ENCODE measurements around the gene PPIP5K2.
A peak's percentile ranks its signal among the peaks of the same experiment; 100 is the strongest.

The PPIP5K2 gene

GRCh38 chr5:103235891-103236290 lies 115.8 kb downstream of the PPIP5K2 start:
- no peak for DNase-seq (ENCODE audit: low read depth in 3 of 3, low spot score in 1 of 3)

- no peak for DNase-seq (ENCODE audit: low read depth in 3 of 3, low spot score in 1 of 3)
Observed at GRCh38 chr5:103237778-103238177, 117.7 kb downstream of the PPIP5K2 start.

GRCh38 chr5:103243665-103244064 lies 123.6 kb downstream of the PPIP5K2 start:
- no peak for DNase-seq (ENCODE audit: low read depth in 3 of 3, low spot score in 1 of 3)

- DNase-seq (ENCODE audit: low read depth in 3 of 3, low spot score in 1 of 3): no peak
Observed at GRCh38 chr5:103244398-103244797, 124.3 kb downstream of the PPIP5K2 start.

GRCh38 chr5:103245761-103246160 lies 125.7 kb downstream of the PPIP5K2 start:
- no peak for DNase-seq (ENCODE audit: low read depth in 3 of 3, low spot score in 1 of 3)

- no peak for DNase-seq (ENCODE audit: low read depth in 3 of 3, low spot score in 1 of 3)
Observed at GRCh38 chr5:103247118-103247517, 127.0 kb downstream of the PPIP5K2 start.

GRCh38 chr5:103249068-103249467 lies 129.0 kb downstream of the PPIP5K2 start:
- no peak for DNase-seq (ENCODE audit: low read depth in 3 of 3, low spot score in 1 of 3)

- DNase-seq (ENCODE audit: low read depth in 3 of 3, low spot score in 1 of 3): no peak
Observed at GRCh38 chr5:103254921-103255320, 134.8 kb downstream of the PPIP5K2 start.

- no peak for DNase-seq (ENCODE audit: low read depth in 3 of 3, low spot score in 1 of 3)
Observed at GRCh38 chr5:103255691-103256090, 135.6 kb downstream of the PPIP5K2 start.

GRCh38 chr5:103256178-103256577 lies 136.1 kb downstream of the PPIP5K2 start:
- no peak for DNase-seq (ENCODE audit: low read depth in 3 of 3, low spot score in 1 of 3)

- peak; percentile 79 to 88 (median 82) for DNase-seq (ENCODE audit: low read depth in 3 of 3, low spot score in 1 of 3)
Observed at GRCh38 chr5:103258368-103258956, 138.4 kb downstream of the PPIP5K2 start, which contains the start of gene MACIR. TSS of gene MACIR (plus strand) at chr5:103258763. CDS start at chr5:103275920, 17,157 bp downstream.

GRCh38 chr5:103258957-103259704 lies 139.0 kb downstream of the PPIP5K2 start:
- peak in 2 of 3 donors; percentile 28 to 35 for DNase-seq (ENCODE audit: low read depth in 3 of 3, low spot score in 1 of 3)

GRCh38 chr5:103259705-103260355 lies 139.7 kb downstream of the PPIP5K2 start:
- DNase-seq (ENCODE audit: low read depth in 3 of 3, low spot score in 1 of 3): no peak

GRCh38 chr5:103260951-103261350 lies 140.8 kb downstream of the PPIP5K2 start:
- DNase-seq (ENCODE audit: low read depth in 3 of 3, low spot score in 1 of 3): no peak
